ENCODE results near the gene MYOCOS. TPM values are rescaled to one million over a fixed set of nuclear protein-coding genes. Genes with fewer than 3 reads are reported as not detected.

MYOCOS gene
- total and polyA plus RNA-seq, 10 donors: not detected

GRCh38 chr1:171653796-171654195 lies 31.8 kb downstream of the MYOCOS start:
- TF ChIP-seq POLR2A (IDR thresholded peaks at IDR 0.05): no peak
- no peak for TF ChIP-seq CTCF (IDR thresholded peaks at IDR 0.05 in 8 of 11, conservative IDR thresholded peaks at IDR 0.05 in 3 of 11)
- no peak for TF ChIP-seq POLR2AphosphoS5 (IDR thresholded peaks at IDR 0.05)
- H3K27ac ChIP-seq: peak overlapping the region in 1 of 8 donors; percentile 53
- 79 to 91% (median 83%) methylated on average over 1 of the region's 1 CpG for WGBS, 5 donors
- no peaks in the 10 kb centered on the region for H3K36me3 ChIP-seq
- H3K4me3 ChIP-seq: no peak overlapping the region
- peaks cover 0 to 18% (median 9%) of the 10 kb centered on the region in 6 donors for H3K4me1 ChIP-seq
- peaks cover 0 to 29% (median 0%) of the 10 kb centered on the region in 7 donors for H3K27me3 ChIP-seq (replicated peaks in 1 of 7)
- no peaks in the 10 kb centered on the region for H3K9me3 ChIP-seq
- intact Hi-C loops (cut with DNase I; ENCODE audit: low total_unique reads): no loop called here
- no peak for DNase-seq

- Histone ChIP-seq H3K36me3 (no peaks in the 10 kb centered on the region), H3K9me3 (no peaks in the 10 kb centered on the region), H3K27ac (peak overlapping the region in 6 of 8 donors; percentile 17 to 68 (median 44)), H3K27me3 (replicated peaks in 1 of 7) (peaks cover 0 to 29% (median 0%) of the 10 kb centered on the region in 7 donors), H3K4me1 (peaks cover 0 to 18% (median 9%) of the 10 kb centered on the region in 6 donors), H3K4me3 (no peak overlapping the region)
- TF ChIP-seq CTCF (IDR thresholded peaks at IDR 0.05 in 8 of 11, conservative IDR thresholded peaks at IDR 0.05 in 3 of 11) (no peak), POLR2AphosphoS5 (IDR thresholded peaks at IDR 0.05) (no peak), POLR2A (IDR thresholded peaks at IDR 0.05) (no peak)
- intact Hi-C loops (cut with DNase I; ENCODE audit: low total_unique reads): no loop called here
- WGBS, 5 donors: 56 to 67% (median 63%) methylated on average over 8 of the region's 8 CpGs
- no peak for DNase-seq
Observed at GRCh38 chr1:171654201-171654941, 32.3 kb downstream of the MYOCOS start.

- DNase-seq: peak; percentile 87
- peak in 2 of 3 donors; percentile 44 to 45 for TF ChIP-seq POLR2AphosphoS5 (IDR thresholded peaks at IDR 0.05)
- TF ChIP-seq CTCF (IDR thresholded peaks at IDR 0.05 in 8 of 11, conservative IDR thresholded peaks at IDR 0.05 in 3 of 11): peak in 9 of 11 experiments; percentile 36 to 74 (median 58)
- no peak for TF ChIP-seq POLR2A (IDR thresholded peaks at IDR 0.05)
- H3K4me3 ChIP-seq: peak overlapping the region in 3 of 8 donors; percentile 4 to 39 (median 24)
Observed at GRCh38 chr1:171654942-171655745, 33.1 kb downstream of the MYOCOS start.

More at GRCh38 chr1:171654942-171655745, 33.1 kb downstream of the MYOCOS start:
- no peaks in the 10 kb centered on the region for H3K36me3 ChIP-seq
- 17 to 22% (median 20%) methylated on average over 24 of the region's 24 CpGs for WGBS, 5 donors
- H3K27me3 ChIP-seq (replicated peaks in 1 of 7): peaks cover 0 to 29% (median 0%) of the 10 kb centered on the region in 7 donors
- peak overlapping the region in 6 of 8 donors; percentile 17 to 68 (median 44) for H3K27ac ChIP-seq
- H3K4me1 ChIP-seq: peaks cover 0 to 18% (median 9%) of the 10 kb centered on the region in 6 donors
- intact Hi-C loops (cut with DNase I; ENCODE audit: low total_unique reads): no loop called here
- H3K9me3 ChIP-seq: no peaks in the 10 kb centered on the region

All from spleen (tissue), 11 donors.